Osteoblast (primary cell): ENCODE results near the gene GSX1. TPM values are rescaled to one million over a fixed set of nuclear protein-coding genes. Genes with fewer than 3 reads are reported as not detected.
A peak's percentile ranks its signal among the peaks of the same experiment; 100 is the strongest.

ENCODE experiments used
- DNase-seq: peaks from one replicate; pipeline ENCODE4 v3.0.0; 2011; ENCODE audit warnings: low spot score, mixed read lengths; ENCODE audit not compliant: insufficient read length; ENCODE audit errors: missing footprints
- H2AFZ ChIP-seq: 2 replicates; pipeline ENCODE4 v1.6.0; 2011; ENCODE audit warnings: mild to moderate bottlenecking, low read length
- H3K27ac ChIP-seq: 2 replicates; pipeline ENCODE4 v1.5.1; 2011; ENCODE audit warnings: mild to moderate bottlenecking, low read depth, low read length, moderate library complexity
- H3K27me3 ChIP-seq: 2 replicates; pipeline ENCODE4 v1.6.0; 2012; ENCODE audit warnings: mild to moderate bottlenecking, control low read depth, inconsistent platforms, low read length, moderate library complexity; ENCODE audit not compliant: insufficient read depth
- H3K36me3 ChIP-seq: 2 replicates; pipeline ENCODE4 v1.5.1; 2011; ENCODE audit warnings: mild to moderate bottlenecking, low read length, control low read depth, moderate library complexity; ENCODE audit not compliant: insufficient read depth
- H3K4me1 ChIP-seq: 2 replicates; pipeline ENCODE4 v1.5.1; 2011; ENCODE audit warnings: mild to moderate bottlenecking, low read length, control low read depth, moderate library complexity; ENCODE audit not compliant: insufficient read depth
- H3K4me2 ChIP-seq: 2 replicates; pipeline ENCODE4 v1.6.0; 2011; ENCODE audit warnings: mild to moderate bottlenecking, low read length; ENCODE audit not compliant: insufficient read depth
- H3K4me3 ChIP-seq: fragments of 200-600 bp; sonication (generic); 3 replicates; pipeline ENCODE4 v1.5.1; 2012; ENCODE audit warnings: mild to moderate bottlenecking, low read length, inconsistent platforms; ENCODE audit not compliant: insufficient read depth
- H3K79me2 ChIP-seq: 2 replicates; pipeline ENCODE4 v1.6.0; 2012; ENCODE audit warnings: mild to moderate bottlenecking, low read length, control low read depth, inconsistent platforms; ENCODE audit not compliant: insufficient read depth
- H3K9me3 ChIP-seq: 2 replicates; pipeline ENCODE4 v1.5.1; 2011; ENCODE audit warnings: low read depth, low read length, control low read depth
- H4K20me1 ChIP-seq: 2 replicates; pipeline ENCODE4 v1.6.0; 2012; ENCODE audit warnings: mild to moderate bottlenecking, low read length, control low read depth; ENCODE audit not compliant: insufficient read depth
- total RNA-seq: library from RNA; depleted of rRNA; stranded (reverse); fragments of >200 nt; gene quantifications from 2 replicates; pipeline ENCODE4 v1.2.3, GENCODE V29; 2012
- TF ChIP-seq, protein P1 (sequence below): IDR thresholded peaks from 2 replicates; pipeline ENCODE4 v1.5.1; 2011; ENCODE audit warnings: mild to moderate bottlenecking, low read depth, low read length, moderate library complexity; ENCODE audit errors: extremely low read depth

GSX1 gene
- total RNA-seq, 1 donor, result not detected

DNA sequence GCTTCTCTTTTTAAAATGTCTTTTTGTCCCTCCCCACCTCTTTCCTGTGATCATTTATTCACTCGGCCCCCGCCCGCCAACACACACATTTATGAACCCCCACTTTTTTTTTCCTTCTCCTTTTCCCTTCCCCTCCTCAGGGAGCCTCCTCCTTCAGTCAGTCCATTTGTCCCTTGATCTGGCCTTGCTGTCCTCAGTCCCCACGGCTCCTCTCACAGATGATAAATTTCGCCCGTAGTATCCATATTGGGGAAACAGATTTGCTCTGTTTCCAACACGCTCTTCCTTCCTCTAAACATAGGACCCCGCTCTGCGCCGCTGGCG lies 2.0 kb downstream of the GSX1 start:
- no peak for DNase-seq

DNA sequence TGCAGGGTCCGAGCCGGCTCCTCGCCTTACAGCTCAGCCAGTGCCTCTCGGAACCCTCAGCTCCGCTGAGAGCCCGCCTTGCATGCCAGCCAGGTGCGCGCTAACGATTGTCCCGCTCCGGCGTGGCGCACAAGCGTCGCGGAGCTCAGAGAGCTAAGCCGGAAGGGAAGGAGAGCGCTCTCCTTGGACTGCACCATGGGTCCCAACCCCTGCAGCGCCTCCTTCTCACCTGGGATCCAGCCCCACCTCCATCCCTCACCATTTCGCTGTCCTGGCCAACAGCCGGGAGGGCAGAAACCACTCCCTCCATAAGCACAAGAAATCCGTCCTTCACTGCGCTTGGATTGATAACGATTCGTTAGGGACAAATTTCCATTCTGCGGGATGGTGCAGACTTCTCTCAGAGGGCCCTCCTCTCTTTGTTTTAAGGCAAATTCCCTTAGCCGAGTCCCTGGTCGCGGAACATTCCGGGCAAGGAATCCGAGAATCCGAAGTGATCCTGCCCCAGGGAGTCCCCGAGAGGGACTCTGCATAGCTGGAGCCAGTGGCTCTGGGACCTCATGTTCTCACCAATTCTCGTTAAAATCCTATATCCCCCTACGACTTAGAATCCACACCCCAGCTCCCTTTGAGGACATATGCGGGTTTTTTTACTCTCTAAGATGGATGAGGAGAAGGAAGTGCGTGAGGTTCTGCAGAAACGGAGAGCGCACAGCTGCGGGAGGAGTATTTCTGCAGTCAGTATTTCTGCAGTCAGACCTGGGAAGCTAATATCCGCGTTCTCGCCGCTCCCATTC lies 2.8 kb downstream of the GSX1 start:
- Histone ChIP-seq H3K9me3 (no peaks in the 10 kb centered on the region), H3K27ac (no peak overlapping the region), H3K27me3 (peaks cover 92% of the 10 kb centered on the region), H3K79me2 (no peaks in the 10 kb centered on the region), H3K36me3 (no peaks in the 10 kb centered on the region), H3K4me3 (no peak overlapping the region), H3K4me2 (no peak overlapping the region), H2AFZ (no peak overlapping the region), H3K4me1 (no peaks in the 10 kb centered on the region), H4K20me1 (no peaks in the 10 kb centered on the region)
- TF ChIP-seq, protein P1, sequence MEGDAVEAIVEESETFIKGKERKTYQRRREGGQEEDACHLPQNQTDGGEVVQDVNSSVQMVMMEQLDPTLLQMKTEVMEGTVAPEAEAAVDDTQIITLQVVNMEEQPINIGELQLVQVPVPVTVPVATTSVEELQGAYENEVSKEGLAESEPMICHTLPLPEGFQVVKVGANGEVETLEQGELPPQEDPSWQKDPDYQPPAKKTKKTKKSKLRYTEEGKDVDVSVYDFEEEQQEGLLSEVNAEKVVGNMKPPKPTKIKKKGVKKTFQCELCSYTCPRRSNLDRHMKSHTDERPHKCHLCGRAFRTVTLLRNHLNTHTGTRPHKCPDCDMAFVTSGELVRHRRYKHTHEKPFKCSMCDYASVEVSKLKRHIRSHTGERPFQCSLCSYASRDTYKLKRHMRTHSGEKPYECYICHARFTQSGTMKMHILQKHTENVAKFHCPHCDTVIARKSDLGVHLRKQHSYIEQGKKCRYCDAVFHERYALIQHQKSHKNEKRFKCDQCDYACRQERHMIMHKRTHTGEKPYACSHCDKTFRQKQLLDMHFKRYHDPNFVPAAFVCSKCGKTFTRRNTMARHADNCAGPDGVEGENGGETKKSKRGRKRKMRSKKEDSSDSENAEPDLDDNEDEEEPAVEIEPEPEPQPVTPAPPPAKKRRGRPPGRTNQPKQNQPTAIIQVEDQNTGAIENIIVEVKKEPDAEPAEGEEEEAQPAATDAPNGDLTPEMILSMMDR, result no peak
- peak; percentile 88 for DNase-seq

More for the DNA sequence above, 2.0 kb downstream of the GSX1 start:
- TF ChIP-seq, protein P1, result no peak
- H3K4me1 ChIP-seq, result no peaks in the 10 kb centered on the region
- no peak overlapping the region for H2AFZ ChIP-seq
- no peak overlapping the region for H3K4me3 ChIP-seq
- H3K79me2 ChIP-seq, result no peaks in the 10 kb centered on the region
- H3K9me3 ChIP-seq, result no peaks in the 10 kb centered on the region
- H3K36me3 ChIP-seq, result no peaks in the 10 kb centered on the region
- H4K20me1 ChIP-seq, result no peaks in the 10 kb centered on the region
- no peak overlapping the region for H3K27ac ChIP-seq
- no peak overlapping the region for H3K4me2 ChIP-seq
- H3K27me3 ChIP-seq, result peaks cover 95% of the 10 kb centered on the region

DNA sequence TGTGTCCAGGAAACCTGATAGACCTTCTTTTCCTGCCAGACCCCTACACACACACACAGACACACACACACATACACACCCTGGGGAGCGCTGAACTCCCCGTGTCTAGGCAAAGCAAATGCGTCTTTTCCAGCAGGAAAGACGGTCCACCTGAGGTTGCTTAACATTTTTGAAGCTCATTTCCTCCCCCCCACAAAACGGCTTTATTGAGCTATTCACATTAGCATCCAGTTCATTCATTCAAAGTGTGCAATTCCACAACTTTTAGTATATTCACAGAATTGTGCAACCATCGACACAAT lies 3.4 kb downstream of the GSX1 start:
- H4K20me1 ChIP-seq, result no peaks in the 10 kb centered on the region
- no peak overlapping the region for H2AFZ ChIP-seq
- H3K9me3 ChIP-seq, result no peaks in the 10 kb centered on the region
- no peaks in the 10 kb centered on the region for H3K4me1 ChIP-seq
- DNase-seq, result no peak
- TF ChIP-seq, protein P1, result no peak
- no peaks in the 10 kb centered on the region for H3K36me3 ChIP-seq
- no peak overlapping the region for H3K4me2 ChIP-seq
- no peaks in the 10 kb centered on the region for H3K79me2 ChIP-seq
- no peak overlapping the region for H3K4me3 ChIP-seq
- H3K27me3 ChIP-seq, result peaks cover 90% of the 10 kb centered on the region
- H3K27ac ChIP-seq, result no peak overlapping the region

DNA sequence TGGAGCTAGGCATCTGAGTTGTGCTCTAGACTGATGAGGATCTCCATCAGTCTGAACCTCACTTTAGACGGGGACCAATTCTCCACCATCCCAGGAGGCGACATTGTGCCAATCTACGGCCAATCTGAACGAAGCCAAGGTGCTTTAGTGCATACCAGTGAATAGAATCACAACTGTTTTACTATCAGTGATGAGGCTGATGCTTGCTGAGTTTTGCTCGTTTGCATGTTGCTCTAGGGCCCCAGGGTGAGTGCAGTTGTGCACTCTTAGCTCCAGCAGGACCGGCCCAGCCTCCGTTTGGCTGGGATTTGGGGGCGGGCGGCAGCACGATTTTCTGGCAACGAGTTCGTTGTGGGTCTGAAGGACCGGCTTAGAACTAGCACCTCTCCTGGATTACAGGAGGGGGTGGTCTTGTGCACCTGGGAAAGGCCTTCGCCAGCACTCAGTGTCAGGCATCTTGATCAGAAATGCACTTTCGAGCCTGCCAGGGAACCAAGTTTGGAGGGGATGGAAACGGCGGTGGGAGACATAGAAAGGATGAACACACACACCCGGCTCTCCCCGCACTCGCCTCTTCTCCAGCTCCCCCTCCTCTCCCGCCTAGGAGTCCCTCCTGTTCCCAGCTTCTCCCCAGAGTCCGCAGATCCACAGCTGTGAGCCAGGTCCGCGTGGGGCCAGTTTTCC lies 4.4 kb downstream of the GSX1 start:
- H3K36me3 ChIP-seq, result no peaks in the 10 kb centered on the region
- TF ChIP-seq, protein P1, result no peak
- H3K79me2 ChIP-seq, result no peaks in the 10 kb centered on the region
- H4K20me1 ChIP-seq, result no peaks in the 10 kb centered on the region
- no peak overlapping the region for H3K4me2 ChIP-seq
- no peaks in the 10 kb centered on the region for H3K9me3 ChIP-seq
- peak; percentile 69 for DNase-seq
- H3K4me3 ChIP-seq, result no peak overlapping the region
- peaks cover 83% of the 10 kb centered on the region for H3K27me3 ChIP-seq
- H2AFZ ChIP-seq, result no peak overlapping the region
- no peak overlapping the region for H3K27ac ChIP-seq
- no peaks in the 10 kb centered on the region for H3K4me1 ChIP-seq
